Measurements from ENCODE around the gene LTBP2.

The LTBP2 gene

GRCh38 chr14:74574706-74575105 is 37.3 kb downstream of the LTBP2 start:
- H3K36me3 Mint-ChIP-seq (ENCODE audit: low read depth): no peaks in the 10 kb centered on the region
- peaks cover 18% of the 10 kb centered on the region for H3K27me3 Mint-ChIP-seq
- peak overlapping the region; percentile 92 for H3K27ac Mint-ChIP-seq
- no peaks in the 10 kb centered on the region for H3K9me3 Mint-ChIP-seq
- intact Hi-C loops (cut with micrococcal nuclease): no loop called here
- peaks cover 80% of the 10 kb centered on the region for H3K4me1 Mint-ChIP-seq (ENCODE audit: low read depth)
- no peak overlapping the region for H3K4me3 Mint-ChIP-seq

- Mint-ChIP-seq H3K36me3 (ENCODE audit: low read depth) (no peaks in the 10 kb centered on the region), H3K27ac (peak overlapping the region; percentile 92), H3K4me1 (ENCODE audit: low read depth) (peaks cover 80% of the 10 kb centered on the region), H3K27me3 (peaks cover 18% of the 10 kb centered on the region), H3K9me3 (no peaks in the 10 kb centered on the region), H3K4me3 (no peak overlapping the region)
- intact Hi-C loops (cut with micrococcal nuclease): no loop called here
These were observed 38.0 kb downstream of the LTBP2 start for GRCh38 chr14:74574090-74574433.

GRCh38 chr14:74573421-74574089 is 38.5 kb downstream of the LTBP2 start:
- Mint-ChIP-seq H3K27me3 (peaks cover 17% of the 10 kb centered on the region), H3K4me1 (ENCODE audit: low read depth) (peaks cover 84% of the 10 kb centered on the region), H3K4me3 (no peak overlapping the region), H3K27ac (peak overlapping the region; percentile 92), H3K36me3 (ENCODE audit: low read depth) (no peaks in the 10 kb centered on the region), H3K9me3 (no peaks in the 10 kb centered on the region)
- intact Hi-C loops (cut with micrococcal nuclease): no loop called here

GRCh38 chr14:74572726-74573301 is 39.2 kb downstream of the LTBP2 start:
- Mint-ChIP-seq H3K27ac (peak overlapping the region; percentile 92), H3K27me3 (peaks cover 18% of the 10 kb centered on the region), H3K9me3 (no peaks in the 10 kb centered on the region), H3K4me3 (no peak overlapping the region), H3K4me1 (ENCODE audit: low read depth) (peaks cover 89% of the 10 kb centered on the region), H3K36me3 (ENCODE audit: low read depth) (no peaks in the 10 kb centered on the region)
- intact Hi-C loops (cut with micrococcal nuclease): no loop called here

- H3K4me1 Mint-ChIP-seq (ENCODE audit: low read depth): peaks cover 83% of the 10 kb centered on the region
- no peaks in the 10 kb centered on the region for H3K36me3 Mint-ChIP-seq (ENCODE audit: low read depth)
- intact Hi-C loops (cut with micrococcal nuclease): no loop called here
- H3K27me3 Mint-ChIP-seq: peaks cover 17% of the 10 kb centered on the region
- H3K9me3 Mint-ChIP-seq: no peaks in the 10 kb centered on the region
- H3K27ac Mint-ChIP-seq: peak overlapping the region; percentile 92
- peak overlapping the region; percentile 60 for H3K4me3 Mint-ChIP-seq
These were observed 39.9 kb downstream of the LTBP2 start for GRCh38 chr14:74571901-74572725.

- H3K27ac Mint-ChIP-seq: peak overlapping the region; percentile 92
- H3K4me1 Mint-ChIP-seq (ENCODE audit: low read depth): peaks cover 78% of the 10 kb centered on the region
- peaks cover 13% of the 10 kb centered on the region for H3K27me3 Mint-ChIP-seq
- H3K9me3 Mint-ChIP-seq: no peaks in the 10 kb centered on the region
- intact Hi-C loops (cut with micrococcal nuclease): no loop called here
- H3K4me3 Mint-ChIP-seq: peak overlapping the region; percentile 34
- H3K36me3 Mint-ChIP-seq (ENCODE audit: low read depth): no peaks in the 10 kb centered on the region
These were observed 40.6 kb downstream of the LTBP2 start for GRCh38 chr14:74571441-74571841.

- no peaks in the 10 kb centered on the region for H3K36me3 Mint-ChIP-seq (ENCODE audit: low read depth)
- H3K27ac Mint-ChIP-seq: peak overlapping the region; percentile 92
- no peaks in the 10 kb centered on the region for H3K9me3 Mint-ChIP-seq
- H3K4me3 Mint-ChIP-seq: no peak overlapping the region
- H3K27me3 Mint-ChIP-seq: peaks cover 14% of the 10 kb centered on the region
- peaks cover 74% of the 10 kb centered on the region for H3K4me1 Mint-ChIP-seq (ENCODE audit: low read depth)
- intact Hi-C loops (cut with micrococcal nuclease): no loop called here
These were observed 41.3 kb downstream of the LTBP2 start for GRCh38 chr14:74570696-74571095.

GRCh38 chr14:74569806-74570591 is 42.0 kb downstream of the LTBP2 start:
- Mint-ChIP-seq H3K9me3 (no peaks in the 10 kb centered on the region), H3K27me3 (peaks cover 14% of the 10 kb centered on the region), H3K36me3 (ENCODE audit: low read depth) (no peaks in the 10 kb centered on the region), H3K4me3 (no peak overlapping the region), H3K27ac (peak overlapping the region; percentile 92), H3K4me1 (ENCODE audit: low read depth) (peaks cover 67% of the 10 kb centered on the region)
- intact Hi-C loops (cut with micrococcal nuclease): no loop called here

GRCh38 chr14:74569387-74569786 is 42.6 kb downstream of the LTBP2 start:
- no peak overlapping the region for H3K4me3 Mint-ChIP-seq
- peaks cover 61% of the 10 kb centered on the region for H3K4me1 Mint-ChIP-seq (ENCODE audit: low read depth)
- peaks cover 14% of the 10 kb centered on the region for H3K27me3 Mint-ChIP-seq
- no peaks in the 10 kb centered on the region for H3K36me3 Mint-ChIP-seq (ENCODE audit: low read depth)
- H3K9me3 Mint-ChIP-seq: no peaks in the 10 kb centered on the region
- peak overlapping the region; percentile 92 for H3K27ac Mint-ChIP-seq
- intact Hi-C loops (cut with micrococcal nuclease): no loop called here

GRCh38 chr14:74568911-74569310 is 43.1 kb downstream of the LTBP2 start:
- Mint-ChIP-seq H3K27me3 (peaks cover 12% of the 10 kb centered on the region), H3K4me3 (no peak overlapping the region)

GRCh38 chr14:74568380-74568649 is 43.7 kb downstream of the LTBP2 start:
- Mint-ChIP-seq H3K36me3 (ENCODE audit: low read depth) (no peaks in the 10 kb centered on the region), H3K27me3 (peaks cover 10% of the 10 kb centered on the region), H3K27ac (no peak overlapping the region), H3K4me1 (ENCODE audit: low read depth) (peaks cover 55% of the 10 kb centered on the region), H3K4me3 (no peak overlapping the region), H3K9me3 (no peaks in the 10 kb centered on the region)
- intact Hi-C loops (cut with micrococcal nuclease): no loop called here

More at GRCh38 chr14:74568911-74569310, 43.1 kb downstream of the LTBP2 start:
- Mint-ChIP-seq H3K36me3 (ENCODE audit: low read depth) (no peaks in the 10 kb centered on the region), H3K27ac (no peak overlapping the region), H3K4me1 (ENCODE audit: low read depth) (peaks cover 56% of the 10 kb centered on the region), H3K9me3 (no peaks in the 10 kb centered on the region)
- intact Hi-C loops (cut with micrococcal nuclease): no loop called here

- H3K9me3 Mint-ChIP-seq: no peaks in the 10 kb centered on the region
These were observed 44.2 kb downstream of the LTBP2 start for GRCh38 chr14:74567646-74568379.

GRCh38 chr14:74567219-74567618 is 44.8 kb downstream of the LTBP2 start:
- intact Hi-C loops (cut with micrococcal nuclease): no loop called here
- no peaks in the 10 kb centered on the region for H3K36me3 Mint-ChIP-seq (ENCODE audit: low read depth)
- H3K27me3 Mint-ChIP-seq: peaks cover 10% of the 10 kb centered on the region
- peaks cover 50% of the 10 kb centered on the region for H3K4me1 Mint-ChIP-seq (ENCODE audit: low read depth)
- peak overlapping the region; percentile 36 for H3K27ac Mint-ChIP-seq
- no peak overlapping the region for H3K4me3 Mint-ChIP-seq
- no peaks in the 10 kb centered on the region for H3K9me3 Mint-ChIP-seq

More at GRCh38 chr14:74567646-74568379, 44.2 kb downstream of the LTBP2 start:
- Mint-ChIP-seq H3K36me3 (ENCODE audit: low read depth) (no peaks in the 10 kb centered on the region), H3K4me3 (no peak overlapping the region), H3K4me1 (ENCODE audit: low read depth) (peaks cover 55% of the 10 kb centered on the region), H3K27ac (peak overlapping the region; percentile 36), H3K27me3 (peaks cover 9% of the 10 kb centered on the region)
- intact Hi-C loops (cut with micrococcal nuclease): no loop called here
